NB4 (cell line): ENCODE data around the gene PPP1R16B.

Experiments
- MYC ChIP-seq: IDR thresholded peaks from 2 replicates; pipeline ENCODE4 v1.6.1; 2011; ENCODE audit warnings: low read depth, low read length
- TF ChIP-seq, protein P1 (sequence below): IDR thresholded peaks from one replicate; pipeline ENCODE4 v1.5.1; 2012; ENCODE audit warnings: low read depth, low read length

DNA sequence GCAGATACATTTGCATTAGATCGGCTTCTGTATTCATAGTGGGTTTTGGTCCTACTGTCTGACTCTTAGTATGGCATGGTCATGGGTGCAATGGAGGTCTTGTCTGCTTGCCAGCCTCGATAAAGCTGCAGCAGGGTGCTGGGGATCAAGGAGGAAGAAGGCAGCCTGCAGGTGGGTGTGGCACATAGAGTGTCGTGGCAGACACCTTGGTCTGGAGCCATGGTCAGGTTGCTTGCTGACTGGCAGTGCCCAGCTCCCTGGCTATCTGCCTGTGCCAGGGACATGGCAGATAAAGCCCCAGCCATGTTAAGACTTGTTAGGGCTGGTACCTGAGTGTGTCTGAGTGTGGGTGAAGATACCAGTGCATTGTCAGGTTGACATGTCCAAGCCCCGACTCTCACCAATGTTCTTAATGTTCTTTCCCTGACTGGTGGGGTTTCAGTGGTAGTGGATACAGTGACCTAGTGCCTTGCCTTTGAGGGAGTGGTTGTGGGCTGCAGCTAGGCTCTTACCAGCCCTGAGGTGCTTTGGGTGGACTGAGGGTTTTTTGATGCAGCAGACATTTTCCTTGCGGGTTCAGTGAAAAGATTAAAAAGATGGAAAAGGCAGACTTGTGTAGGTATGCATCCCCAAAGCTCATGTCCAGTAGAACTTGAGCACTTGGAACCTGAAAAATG, 122.5 kb downstream of the PPP1R16B start:
- TF ChIP-seq MYC, result no peak
- TF ChIP-seq, protein P1, sequence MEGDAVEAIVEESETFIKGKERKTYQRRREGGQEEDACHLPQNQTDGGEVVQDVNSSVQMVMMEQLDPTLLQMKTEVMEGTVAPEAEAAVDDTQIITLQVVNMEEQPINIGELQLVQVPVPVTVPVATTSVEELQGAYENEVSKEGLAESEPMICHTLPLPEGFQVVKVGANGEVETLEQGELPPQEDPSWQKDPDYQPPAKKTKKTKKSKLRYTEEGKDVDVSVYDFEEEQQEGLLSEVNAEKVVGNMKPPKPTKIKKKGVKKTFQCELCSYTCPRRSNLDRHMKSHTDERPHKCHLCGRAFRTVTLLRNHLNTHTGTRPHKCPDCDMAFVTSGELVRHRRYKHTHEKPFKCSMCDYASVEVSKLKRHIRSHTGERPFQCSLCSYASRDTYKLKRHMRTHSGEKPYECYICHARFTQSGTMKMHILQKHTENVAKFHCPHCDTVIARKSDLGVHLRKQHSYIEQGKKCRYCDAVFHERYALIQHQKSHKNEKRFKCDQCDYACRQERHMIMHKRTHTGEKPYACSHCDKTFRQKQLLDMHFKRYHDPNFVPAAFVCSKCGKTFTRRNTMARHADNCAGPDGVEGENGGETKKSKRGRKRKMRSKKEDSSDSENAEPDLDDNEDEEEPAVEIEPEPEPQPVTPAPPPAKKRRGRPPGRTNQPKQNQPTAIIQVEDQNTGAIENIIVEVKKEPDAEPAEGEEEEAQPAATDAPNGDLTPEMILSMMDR, result no peak
